Fibroblast of mammary gland (primary cell): ENCODE measurements around the gene SLC25A25.

ENCODE experiments used
- DNase-seq: peaks from one replicate; pipeline ENCODE4 v3.0.0-alpha.2; 2010; ENCODE audit warnings: low read depth
- H3K4me3 ChIP-seq: 2 replicates; pipeline ENCODE4 v1.5.1; 2011; ENCODE audit warnings: low read depth, mild to moderate bottlenecking, low read length, moderate library complexity; ENCODE audit not compliant: control insufficient read depth
- CTCF ChIP-seq: conservative IDR thresholded peaks from 2 replicates; pipeline ENCODE4 v1.5.1; 2011; ENCODE audit warnings: low read depth, low read length, inconsistent platforms; ENCODE audit not compliant: control insufficient read depth, insufficient read depth

Gene SLC25A25

DNA sequence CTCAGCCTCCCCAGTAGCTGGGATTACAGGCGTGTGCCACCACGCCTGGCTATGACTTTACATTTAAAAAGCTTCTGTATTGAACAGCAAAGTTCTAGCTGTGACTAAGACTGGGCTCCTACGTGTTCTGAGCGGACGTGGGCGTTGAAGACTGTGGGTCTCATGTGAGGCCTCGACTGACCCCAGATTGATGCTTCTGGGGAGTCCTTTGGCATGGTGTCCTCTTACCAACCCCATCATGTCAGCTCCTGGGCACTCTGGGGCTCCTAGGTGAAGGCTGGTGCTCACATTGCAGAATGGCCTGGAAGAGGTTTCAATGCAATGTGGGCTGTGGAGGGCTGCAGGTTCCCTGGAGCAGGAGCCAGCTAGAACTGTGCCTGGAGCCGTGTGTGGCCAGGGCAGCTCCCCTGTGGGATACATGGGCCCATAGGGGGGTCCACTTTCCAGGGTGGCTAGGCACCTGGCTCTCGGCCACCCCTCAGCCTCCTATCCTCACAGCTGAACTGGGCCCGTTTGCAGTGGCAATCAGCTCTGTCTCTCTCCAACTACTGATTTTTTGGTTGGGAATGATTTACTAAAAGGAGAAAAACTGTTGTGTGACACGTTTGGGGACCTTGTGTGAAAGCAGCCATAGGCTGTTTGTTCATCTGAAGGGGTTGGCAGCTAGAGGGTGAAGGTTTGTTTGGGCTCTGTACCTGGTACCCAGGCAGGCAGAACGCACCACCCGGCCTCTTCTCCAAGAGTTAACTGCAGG lies 29.7 kb downstream of the SLC25A25 start:
- no peak for TF ChIP-seq CTCF
- peak; percentile 72 for DNase-seq
- H3K4me3 ChIP-seq, result no peak overlapping the region

- peak; percentile 97 for DNase-seq
- TF ChIP-seq CTCF, result no peak
- H3K4me3 ChIP-seq, result peak overlapping the region; percentile 69
Observed at GRCh38 chr9:128098297-128099230, 30.5 kb downstream of the SLC25A25 start.

DNA sequence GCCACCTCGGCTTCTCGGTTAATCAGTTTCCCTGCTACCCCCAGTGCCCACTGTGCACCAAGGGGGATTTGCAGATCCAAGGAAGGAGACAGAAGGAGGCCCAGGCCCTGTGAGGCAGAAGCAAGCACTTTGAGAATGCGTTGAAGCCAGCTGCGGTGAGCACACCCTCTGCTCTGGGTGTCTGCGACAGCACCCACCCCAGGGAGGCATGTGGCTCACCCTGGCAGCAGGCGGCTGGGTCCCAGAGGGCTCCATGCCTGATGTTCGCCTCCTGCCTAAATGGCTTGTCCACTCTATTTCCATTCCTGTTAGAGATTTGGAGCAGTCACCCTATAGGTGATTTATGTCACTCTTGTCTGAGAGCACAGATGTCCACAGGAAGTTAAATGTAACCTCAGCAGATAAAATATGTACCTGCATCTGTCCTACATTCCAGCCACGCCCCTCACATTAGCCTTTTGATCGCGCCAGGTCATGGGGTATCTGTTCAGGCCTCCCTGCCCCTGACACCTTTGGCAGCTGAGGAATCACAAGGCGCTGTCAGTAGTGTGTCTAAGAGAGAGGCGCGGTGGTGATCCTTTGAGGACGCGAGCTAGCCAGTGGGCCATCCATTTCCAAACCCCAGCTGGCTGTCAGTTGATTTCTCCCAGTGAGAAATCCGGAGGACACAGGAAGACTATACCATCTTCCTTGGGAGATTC lies 31.3 kb downstream of the SLC25A25 start:
- TF ChIP-seq CTCF, result no peak
- DNase-seq, result peak; percentile 28
- peak overlapping the region; percentile 69 for H3K4me3 ChIP-seq

GRCh38 chr9:128099932-128100491 lies 32.0 kb downstream of the SLC25A25 start:
- no peak for TF ChIP-seq CTCF
- H3K4me3 ChIP-seq, result peak overlapping the region; percentile 69
- DNase-seq, result peak; percentile 61

DNA sequence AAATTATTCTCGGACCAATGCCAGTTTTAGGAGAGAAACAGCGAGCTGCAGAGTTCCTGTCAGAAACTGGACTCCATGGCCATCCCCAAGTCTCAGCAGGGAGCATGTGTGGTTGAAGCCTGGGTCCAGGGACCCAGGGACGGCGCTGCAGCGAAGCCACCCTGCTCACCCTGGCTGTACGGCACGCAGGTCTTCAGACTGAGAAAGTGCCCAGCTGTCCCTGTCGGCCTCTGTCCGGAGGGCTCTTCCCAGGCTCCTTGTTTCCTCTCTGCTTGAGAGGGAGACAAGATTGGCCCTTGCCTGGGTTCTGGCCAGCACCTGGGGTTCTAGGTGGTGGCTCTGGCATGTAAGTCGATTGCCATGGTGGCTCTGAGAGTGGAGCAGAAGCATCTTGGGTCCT lies 32.5 kb downstream of the SLC25A25 start:
- no peak for DNase-seq
- no peak for TF ChIP-seq CTCF
- no peak overlapping the region for H3K4me3 ChIP-seq

- peak; percentile 25 for DNase-seq
- TF ChIP-seq CTCF, result no peak
- no peak overlapping the region for H3K4me3 ChIP-seq
Observed at GRCh38 chr9:128101231-128101661, 33.2 kb downstream of the SLC25A25 start.
